Uterus (tissue), 2 donors: ENCODE data around the gene TK1.

Source experiments
- POLR2A ChIP-seq, 2 donors: fragments of 450-650 bp; IDR thresholded peaks; one replicate each; pipeline ENCODE4 v1.6.1; 2016; ENCODE audit warnings: antibody characterized with exemption in 2 of 2, mild to moderate bottlenecking in 1 of 2, moderate library complexity in 1 of 2
- TF ChIP-seq, protein P1 (sequence below), 4 experiments: fragments of 200-600 bp in 2 of 4; fragments of 450-650 bp in 2 of 4; sonication (generic) in 2 of 4; IDR thresholded peaks; one replicate each; pipeline ENCODE4 v1.5.1; 2016 to 2019; ENCODE audit warnings: antibody characterized with exemption in 4 of 4, mild to moderate bottlenecking in 2 of 4, moderate library complexity in 1 of 4

DNA sequence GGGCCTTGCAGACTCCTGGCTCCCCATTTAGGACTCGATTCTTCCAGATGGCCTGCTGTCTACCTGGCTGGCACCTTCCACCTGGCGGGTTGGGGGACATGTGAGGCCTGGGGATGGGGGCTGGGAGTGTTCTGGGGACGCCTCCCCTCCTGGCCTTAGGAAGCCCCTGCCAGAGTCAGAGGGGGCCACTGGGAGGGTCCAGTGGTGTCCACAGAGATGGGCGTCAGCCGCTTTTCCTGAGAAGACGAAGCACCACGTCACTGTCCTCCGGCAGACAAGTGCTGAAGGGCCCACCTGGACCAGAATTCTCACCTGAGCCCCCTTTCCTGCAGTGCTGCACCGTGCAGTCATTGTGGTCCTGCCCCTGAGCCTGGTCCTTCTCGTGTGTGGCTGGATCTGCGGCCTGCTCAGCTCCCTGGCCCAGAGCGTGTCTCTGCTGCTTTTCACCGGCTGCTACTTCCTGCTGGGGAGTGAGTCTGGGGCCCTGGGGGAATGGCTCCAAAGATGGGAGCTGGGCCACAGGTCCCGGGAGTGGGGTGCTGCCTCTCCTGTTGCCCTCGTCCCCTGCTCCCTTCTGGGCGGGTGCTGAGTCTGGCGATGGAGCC lies 47.5 kb upstream of the TK1 start:
- TF ChIP-seq, protein P1, sequence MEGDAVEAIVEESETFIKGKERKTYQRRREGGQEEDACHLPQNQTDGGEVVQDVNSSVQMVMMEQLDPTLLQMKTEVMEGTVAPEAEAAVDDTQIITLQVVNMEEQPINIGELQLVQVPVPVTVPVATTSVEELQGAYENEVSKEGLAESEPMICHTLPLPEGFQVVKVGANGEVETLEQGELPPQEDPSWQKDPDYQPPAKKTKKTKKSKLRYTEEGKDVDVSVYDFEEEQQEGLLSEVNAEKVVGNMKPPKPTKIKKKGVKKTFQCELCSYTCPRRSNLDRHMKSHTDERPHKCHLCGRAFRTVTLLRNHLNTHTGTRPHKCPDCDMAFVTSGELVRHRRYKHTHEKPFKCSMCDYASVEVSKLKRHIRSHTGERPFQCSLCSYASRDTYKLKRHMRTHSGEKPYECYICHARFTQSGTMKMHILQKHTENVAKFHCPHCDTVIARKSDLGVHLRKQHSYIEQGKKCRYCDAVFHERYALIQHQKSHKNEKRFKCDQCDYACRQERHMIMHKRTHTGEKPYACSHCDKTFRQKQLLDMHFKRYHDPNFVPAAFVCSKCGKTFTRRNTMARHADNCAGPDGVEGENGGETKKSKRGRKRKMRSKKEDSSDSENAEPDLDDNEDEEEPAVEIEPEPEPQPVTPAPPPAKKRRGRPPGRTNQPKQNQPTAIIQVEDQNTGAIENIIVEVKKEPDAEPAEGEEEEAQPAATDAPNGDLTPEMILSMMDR (IDR thresholded peaks at IDR 0.05) = no peak
- TF ChIP-seq POLR2A (IDR thresholded peaks at IDR 0.05) = no peak
